Measurements from ENCODE around the gene ACTRT1.

ACTRT1 gene

DNA sequence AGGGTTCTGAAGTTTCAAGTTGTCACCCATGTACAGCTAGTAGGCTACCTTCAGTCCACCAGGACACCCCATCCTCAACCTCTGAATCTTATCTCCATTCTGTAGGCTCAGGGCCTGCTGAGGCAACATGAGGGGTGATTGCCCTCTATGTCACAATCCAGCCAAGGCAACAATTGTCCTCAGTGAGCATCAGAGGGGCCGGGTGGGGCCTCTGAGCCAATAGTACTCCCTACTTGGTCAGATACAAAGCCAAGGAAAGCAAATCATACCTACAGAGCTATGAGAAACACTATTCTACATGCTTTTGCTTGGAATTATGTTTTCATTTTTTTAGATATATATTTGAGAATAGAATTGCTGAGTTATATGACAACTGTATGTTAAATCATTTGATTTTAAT, at the start of gene ACTRT1:
ACTRT1 (minus strand) TSS at position 101 of the 400 bp plus-strand sequence. CDS start 197 bp downstream, outside the sequence.
- DNase-seq (ENCODE audit: low spot score) = no peak

DNA sequence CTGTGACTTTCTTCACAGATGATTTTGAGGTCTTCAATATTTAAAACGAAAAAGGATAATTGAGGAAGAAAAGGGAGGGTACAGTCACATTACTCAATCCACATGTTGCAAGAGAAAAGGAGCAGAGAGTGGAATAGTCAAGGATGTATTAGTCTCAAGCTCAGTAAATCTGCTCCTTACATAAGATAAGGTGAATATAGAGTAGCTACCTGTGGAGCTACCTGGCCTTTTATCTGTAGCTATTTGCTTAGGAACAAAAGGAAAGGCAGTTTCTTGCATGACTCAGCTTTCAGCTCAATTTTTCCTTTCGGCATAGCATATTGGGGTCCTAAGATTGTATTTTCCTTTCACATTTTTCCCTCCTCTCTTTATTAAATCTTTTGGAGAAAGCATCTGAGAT, 26.3 kb upstream of the ACTRT1 start:
- DNase-seq (ENCODE audit: low spot score) = no peak

- no peak for DNase-seq (ENCODE audit: low spot score)
Observed at GRCh38 chrX:128057421-128057820, 5.2 kb upstream of the ACTRT1 start.

- no peak for DNase-seq (ENCODE audit: low spot score)
Observed at GRCh38 chrX:128051526-128051925, 677 bp downstream of the ACTRT1 start.

- no peak for DNase-seq (ENCODE audit: low spot score)
Observed at GRCh38 chrX:128035318-128035717, 16.9 kb downstream of the ACTRT1 start.

- no peak for DNase-seq (ENCODE audit: low spot score)
Observed at GRCh38 chrX:128021566-128021965, 30.6 kb downstream of the ACTRT1 start.

DNA sequence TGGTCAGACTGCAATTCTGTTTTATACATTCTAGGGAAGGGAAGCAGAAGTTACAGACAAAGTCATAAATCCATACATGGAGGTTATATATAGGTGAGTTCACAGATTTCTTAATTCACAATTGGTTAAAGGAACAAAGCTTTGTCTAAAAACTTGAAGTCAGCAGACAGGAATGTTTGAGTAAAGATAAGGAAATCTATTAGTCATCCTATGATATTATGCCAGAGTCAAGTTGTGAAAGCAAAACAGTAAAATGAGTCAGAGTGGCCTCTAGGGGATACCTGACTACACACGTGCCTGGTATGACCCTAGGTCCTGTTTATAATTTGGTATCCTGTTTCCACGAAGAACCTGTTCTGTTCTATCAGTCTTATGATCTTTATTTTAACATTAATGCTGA, 31.5 kb downstream of the ACTRT1 start:
- no peak for DNase-seq (ENCODE audit: low spot score)

DNA sequence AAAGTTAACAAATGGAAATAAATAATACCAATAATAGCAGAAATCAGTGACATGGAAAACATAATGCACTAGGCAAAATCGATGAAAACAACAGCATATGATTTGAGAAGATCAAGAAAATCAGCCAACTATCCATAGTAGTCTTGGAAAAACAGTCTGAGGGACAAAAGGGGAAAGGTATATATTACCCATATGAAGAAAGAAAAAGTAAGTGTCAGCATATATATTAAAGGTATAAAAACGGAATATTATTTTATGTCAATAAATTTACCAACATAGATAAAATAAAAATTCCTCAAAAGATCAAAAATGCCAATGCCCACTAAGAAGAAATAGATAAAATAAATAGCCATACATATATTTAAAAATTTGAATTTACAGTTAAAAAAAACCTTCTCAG, 33.0 kb downstream of the ACTRT1 start:
- no peak for DNase-seq (ENCODE audit: low spot score)

GRCh38 chrX:128012015-128012414, 40.2 kb downstream of the ACTRT1 start:
- DNase-seq (ENCODE audit: low spot score) = no peak

DNA sequence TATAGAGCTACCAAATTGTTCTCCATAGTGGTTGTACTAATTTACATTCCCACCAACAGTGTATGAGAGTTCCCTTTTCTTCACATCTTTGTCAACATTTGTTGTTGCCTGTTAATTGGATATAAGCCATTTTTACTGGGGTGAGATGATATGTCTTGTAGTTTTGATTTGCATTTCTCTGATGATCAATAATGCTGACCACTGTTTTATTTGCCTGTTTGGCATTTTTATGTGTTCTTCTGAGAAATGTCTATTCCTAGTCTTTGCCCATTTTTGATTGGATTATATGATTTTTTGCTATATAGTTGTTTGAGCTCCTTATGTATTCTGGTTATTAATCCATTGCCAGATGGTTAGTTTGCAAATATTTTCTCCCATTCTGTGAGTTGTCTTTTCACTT, 44.3 kb downstream of the ACTRT1 start:
- DNase-seq (ENCODE audit: low spot score) = no peak

Measured in left forelimb (tissue), 1 donor.